HUES6 (cell line): ENCODE measurements around the gene TMEM9.

Experiments
- H3K27ac ChIP-seq: 2 replicates; pipeline ENCODE4 v1.7.0; 2013; ENCODE audit warnings: low read depth, mild to moderate bottlenecking, low read length, inconsistent platforms
- H3K27me3 ChIP-seq: 2 replicates; pipeline ENCODE4 v1.6.1; 2013; ENCODE audit warnings: low read length; ENCODE audit not compliant: control insufficient read depth, insufficient read depth
- H3K36me3 ChIP-seq: 2 replicates; pipeline ENCODE4 v1.6.1; 2013; ENCODE audit warnings: low read length; ENCODE audit not compliant: control insufficient read depth, insufficient read depth
- H3K4me1 ChIP-seq: 2 replicates; pipeline ENCODE4 v1.6.1; 2013; ENCODE audit warnings: low read length; ENCODE audit not compliant: control insufficient read depth, insufficient read depth
- H3K4me3 ChIP-seq: 2 replicates; pipeline ENCODE4 v1.5.1; 2013; ENCODE audit warnings: low read depth, low read length
- H3K9ac ChIP-seq: one replicate; pipeline ENCODE4 v1.6.1; 2013; ENCODE audit warnings: mild to moderate bottlenecking, low read length
- H3K9me3 ChIP-seq: 2 replicates; pipeline ENCODE4 v1.6.1; 2013; ENCODE audit warnings: low read depth, low read length; ENCODE audit not compliant: control insufficient read depth, insufficient read depth

The TMEM9 gene

GRCh38 chr1:201137579-201138310 is 16.5 kb downstream of the TMEM9 start:
- Histone ChIP-seq H3K36me3 (peaks cover 92% of the 10 kb centered on the region), H3K27ac (no peak overlapping the region)

GRCh38 chr1:201137024-201137392 is 17.3 kb downstream of the TMEM9 start:
- Histone ChIP-seq H3K9ac (no peak overlapping the region), H3K4me1 (no peaks in the 10 kb centered on the region), H3K4me3 (no peak overlapping the region), H3K36me3 (peaks cover 86% of the 10 kb centered on the region), H3K27me3 (no peaks in the 10 kb centered on the region), H3K9me3 (no peaks in the 10 kb centered on the region), H3K27ac (no peak overlapping the region)

More at GRCh38 chr1:201137579-201138310, 16.5 kb downstream of the TMEM9 start:
- Histone ChIP-seq H3K9ac (no peak overlapping the region), H3K27me3 (no peaks in the 10 kb centered on the region), H3K4me1 (no peaks in the 10 kb centered on the region), H3K9me3 (no peaks in the 10 kb centered on the region), H3K4me3 (no peak overlapping the region)

GRCh38 chr1:201136355-201137023 is 17.8 kb downstream of the TMEM9 start:
- peaks cover 81% of the 10 kb centered on the region for H3K36me3 ChIP-seq
- no peaks in the 10 kb centered on the region for H3K27me3 ChIP-seq
- no peak overlapping the region for H3K9ac ChIP-seq
- no peak overlapping the region for H3K4me3 ChIP-seq
- no peaks in the 10 kb centered on the region for H3K9me3 ChIP-seq
- no peaks in the 10 kb centered on the region for H3K4me1 ChIP-seq
- H3K27ac ChIP-seq: no peak overlapping the region

GRCh38 chr1:201134405-201134804 is 19.9 kb downstream of the TMEM9 start:
- H3K4me3 ChIP-seq: no peak overlapping the region
- H3K9me3 ChIP-seq: no peaks in the 10 kb centered on the region; the same call in 1 of the 2 replicates
- no peak overlapping the region for H3K27ac ChIP-seq
- peaks cover 60% of the 10 kb centered on the region for H3K36me3 ChIP-seq
- no peak overlapping the region for H3K9ac ChIP-seq
- H3K4me1 ChIP-seq: no peaks in the 10 kb centered on the region
- no peaks in the 10 kb centered on the region for H3K27me3 ChIP-seq

GRCh38 chr1:201131398-201131797 is 22.9 kb downstream of the TMEM9 start:
- Histone ChIP-seq H3K27me3 (no peaks in the 10 kb centered on the region), H3K27ac (no peak overlapping the region), H3K36me3 (peaks cover 32% of the 10 kb centered on the region), H3K9ac (no peak overlapping the region), H3K4me3 (no peak overlapping the region), H3K9me3 (no peaks in the 10 kb centered on the region; the same call in 1 of the 2 replicates), H3K4me1 (peaks cover 14% of the 10 kb centered on the region)

- Histone ChIP-seq H3K9me3 (no peaks in the 10 kb centered on the region; the same call in 1 of the 2 replicates), H3K4me3 (no peak overlapping the region), H3K27ac (no peak overlapping the region), H3K27me3 (peaks cover 5% of the 10 kb centered on the region; the same call in 1 of the 2 replicates), H3K4me1 (peaks cover 14% of the 10 kb centered on the region), H3K9ac (no peak overlapping the region), H3K36me3 (peaks cover 8% of the 10 kb centered on the region)
Observed at GRCh38 chr1:201128962-201129361, 25.3 kb downstream of the TMEM9 start.

GRCh38 chr1:201128476-201128875 is 25.8 kb downstream of the TMEM9 start:
- H3K27ac ChIP-seq: no peak overlapping the region
- no peaks in the 10 kb centered on the region; the same call in 1 of the 2 replicates for H3K9me3 ChIP-seq
- no peak overlapping the region for H3K9ac ChIP-seq
- H3K27me3 ChIP-seq: peaks cover 8% of the 10 kb centered on the region; the same call in 1 of the 2 replicates
- peaks cover 7% of the 10 kb centered on the region; the same call in 1 of the 2 replicates for H3K36me3 ChIP-seq
- no peak overlapping the region for H3K4me3 ChIP-seq
- peaks cover 14% of the 10 kb centered on the region for H3K4me1 ChIP-seq

- H3K9me3 ChIP-seq: no peaks in the 10 kb centered on the region; the same call in 1 of the 2 replicates
- H3K27me3 ChIP-seq: peaks cover 9% of the 10 kb centered on the region; the same call in 1 of the 2 replicates
- no peak overlapping the region for H3K9ac ChIP-seq
- H3K36me3 ChIP-seq: peaks cover 3% of the 10 kb centered on the region; the same call in 1 of the 2 replicates
- peaks cover 14% of the 10 kb centered on the region for H3K4me1 ChIP-seq
- no peak overlapping the region for H3K4me3 ChIP-seq
- H3K27ac ChIP-seq: no peak overlapping the region
Observed at GRCh38 chr1:201127755-201128455, 26.4 kb downstream of the TMEM9 start.

- peaks cover 11% of the 10 kb centered on the region; the same call in 1 of the 2 replicates for H3K27me3 ChIP-seq
- H3K9ac ChIP-seq: no peak within 1 kb of the TSS
- H3K36me3 ChIP-seq: no peaks in the 10 kb centered on the region
- H3K9me3 ChIP-seq: no peaks in the 10 kb centered on the region; the same call in 1 of the 2 replicates
- H3K4me1 ChIP-seq: peaks cover 14% of the 10 kb centered on the region
- peak within 1 kb of the TSS; percentile 38 for H3K4me3 ChIP-seq
- no peak within 1 kb of the TSS for H3K27ac ChIP-seq
Observed at GRCh38 chr1:201126832-201127754, 27.2 kb downstream of the TMEM9 start, which contains the start of gene ASCL5. ASCL5 (minus strand) TSS chr1:201127184; CDS start chr1:201115372, 11,812 bp downstream.

- no peaks in the 10 kb centered on the region for H3K36me3 ChIP-seq
- H3K4me3 ChIP-seq: peak overlapping the region; percentile 38
- H3K27ac ChIP-seq: no peak overlapping the region
- H3K9ac ChIP-seq: no peak overlapping the region
- H3K4me1 ChIP-seq: peaks cover 14% of the 10 kb centered on the region
- peaks cover 11% of the 10 kb centered on the region; the same call in 1 of the 2 replicates for H3K27me3 ChIP-seq
- H3K9me3 ChIP-seq: no peaks in the 10 kb centered on the region; the same call in 1 of the 2 replicates
Observed at GRCh38 chr1:201126463-201126831, 27.8 kb downstream of the TMEM9 start.
